GM18520 (cell line): ENCODE measurements around the gene TTC24.
A peak's percentile ranks its signal among the peaks of the same experiment; 100 is the strongest.
"Not testable (repeated sequence)": the region's sequence is repeated elsewhere in the genome, so short reads cannot be mapped to it uniquely, and the experiment has no call there.

Source experiments
- ATAC-seq: cut with Tn5 transposase; IDR thresholded peaks from one replicate; pipeline ENCODE4 v1.9.1; 2021; ENCODE audit not compliant: unreplicated experiment

The TTC24 gene

GRCh38 chr1:156586323-156586722 is 6.8 kb downstream of the TTC24 start:
- ATAC-seq, result no peak

GRCh38 chr1:156586892-156587477 is 7.5 kb downstream of the TTC24 start:
- no peak for ATAC-seq

- not testable (repeated sequence) for ATAC-seq
These were observed 8.4 kb downstream of the TTC24 start for GRCh38 chr1:156587927-156588326.

GRCh38 chr1:156589546-156589945 is 10.0 kb downstream of the TTC24 start:
- no peak for ATAC-seq

- ATAC-seq, result no peak
These were observed 11.0 kb downstream of the TTC24 start for GRCh38 chr1:156590326-156591180.

GRCh38 chr1:156591181-156591431 is 11.6 kb downstream of the TTC24 start:
- no peak for ATAC-seq

GRCh38 chr1:156591432-156592157 is 12.1 kb downstream of the TTC24 start, which contains the start of gene NAXE:
TSS of gene NAXE (plus strand) at chr1:156591776. CDS start at chr1:156591805, 29 bp downstream.
- ATAC-seq, result peak; percentile 59

GRCh38 chr1:156592158-156592909 is 12.8 kb downstream of the TTC24 start:
- no peak for ATAC-seq

- ATAC-seq, result no peak
These were observed 13.6 kb downstream of the TTC24 start for GRCh38 chr1:156592910-156593660.

- ATAC-seq, result no peak
These were observed 14.1 kb downstream of the TTC24 start for GRCh38 chr1:156593661-156593989.

- no peak for ATAC-seq
These were observed 14.7 kb downstream of the TTC24 start for GRCh38 chr1:156594190-156594589.

GRCh38 chr1:156595016-156595415 is 15.5 kb downstream of the TTC24 start:
- ATAC-seq, result no peak

GRCh38 chr1:156596426-156596825 is 16.9 kb downstream of the TTC24 start:
- no peak for ATAC-seq

- no peak for ATAC-seq
These were observed 18.6 kb downstream of the TTC24 start for GRCh38 chr1:156598125-156598524.

- ATAC-seq, result no peak
These were observed 19.4 kb downstream of the TTC24 start for GRCh38 chr1:156598731-156599432.

- no peak for ATAC-seq
These were observed 20.3 kb downstream of the TTC24 start for GRCh38 chr1:156599811-156600210.

GRCh38 chr1:156600733-156601121 is 21.2 kb downstream of the TTC24 start:
- ATAC-seq, result no peak

- ATAC-seq, result no peak
These were observed 21.8 kb downstream of the TTC24 start, which contains the start of gene GPATCH4 for GRCh38 chr1:156601122-156601830. TSS of gene GPATCH4 (minus strand) at chr1:156601479.

- no peak for ATAC-seq
These were observed 22.4 kb downstream of the TTC24 start for GRCh38 chr1:156601892-156602291.
